Caco-2 (cell line): ENCODE measurements around the gene TCP1. TPM values are rescaled to one million over a fixed set of nuclear protein-coding genes. Genes with fewer than 3 reads are reported as not detected.

Source experiments
- BruUV-seq: library from RNA; stranded (reverse); fragments of 400-500 nt; replicated peaks from 2 replicates; lab custom pipeline; 2021; lab: Mats Ljungman, UMichigan
- CTCF ChIA-PET: fragments of 300-600 bp; sonication (Branson Sonifier 250); formaldehyde crosslinking; loops from one replicate; lab custom pipeline; 2022; ENCODE audit warnings: antibody characterized with exemption; lab: Charles Lee
- POLR2A ChIA-PET: fragments of 300-600 bp; sonication (Branson Sonifier 250); formaldehyde crosslinking; loops from one replicate; lab custom pipeline; 2022; ENCODE audit warnings: antibody characterized with exemption; lab: Charles Lee
- DNase-seq, 2 experiments: peaks; one replicate each; pipeline versions ENCODE4 v3.0.0 to v3.0.0-alpha.2; 2020 to 2022
- H3K27me3 ChIP-seq: replicated peaks from 2 replicates; pipeline ENCODE4 v1.6.0; 2011; ENCODE audit warnings: low read length; ENCODE audit not compliant: control insufficient read depth, insufficient read depth
- H3K36me3 ChIP-seq: 2 replicates; pipeline ENCODE4 v1.5.1; 2011; ENCODE audit warnings: low read length; ENCODE audit not compliant: control insufficient read depth, insufficient read depth
- H3K4me1 ChIP-seq: fragments of 250-450 bp; sonication (Bioruptor Pico); 2 replicates; pipeline ENCODE4 v1.5.1; 2020; ENCODE audit warnings: mild to moderate bottlenecking
- H3K4me3 ChIP-seq: 2 replicates; pipeline ENCODE4 v1.5.1; 2011; ENCODE audit warnings: low read depth, mild to moderate bottlenecking, control low read depth, low read length
- H3K9me3 ChIP-seq: fragments of 250-450 bp; sonication (Bioruptor Pico); 2 replicates; pipeline ENCODE4 v1.5.1; 2020; ENCODE audit warnings: mild to moderate bottlenecking, moderate library complexity
- H3K27ac Mint-ChIP-seq: one replicate; pipeline ENCODE4 v1.8.0; 2022; ENCODE audit warnings: mixed read lengths; ENCODE audit not compliant: unreplicated experiment
- H3K27me3 Mint-ChIP-seq: one replicate; pipeline ENCODE4 v1.8.0; 2022; ENCODE audit warnings: mixed read lengths; ENCODE audit not compliant: insufficient read depth, unreplicated experiment
- H3K36me3 Mint-ChIP-seq: one replicate; pipeline ENCODE4 v1.8.0; 2022; ENCODE audit warnings: mild to moderate bottlenecking, mixed read lengths; ENCODE audit not compliant: insufficient read depth, unreplicated experiment
- H3K4me1 Mint-ChIP-seq: one replicate; pipeline ENCODE4 v1.8.0; 2022; ENCODE audit warnings: low read depth, mixed read lengths; ENCODE audit not compliant: unreplicated experiment
- H3K4me3 Mint-ChIP-seq: one replicate; pipeline ENCODE4 v1.8.0; 2022; ENCODE audit warnings: mild to moderate bottlenecking, moderate library complexity, mixed read lengths; ENCODE audit not compliant: unreplicated experiment
- H3K9me3 Mint-ChIP-seq: one replicate; pipeline ENCODE4 v1.8.0; 2022; ENCODE audit warnings: mixed read lengths; ENCODE audit not compliant: unreplicated experiment
- intact Hi-C: fragments of 100-400 bp; cut with micrococcal nuclease; formaldehyde crosslinking; loops from one replicate; pipeline ENCODE4 v1.10.0; 2022; ENCODE audit not compliant: unreplicated experiment
- total RNA-seq: library from RNA; stranded (reverse); gene quantifications from 2 replicates; pipeline ENCODE4 v1.2.3, GENCODE V29; 2022
- TF ChIP-seq, protein P1 (sequence below), 2 experiments: fragments of 200-600 bp in 1 of 2; IDR thresholded peaks; 1 replicate in 1 of 2; 2 replicates in 1 of 2; pipeline versions ENCODE4 v1.5.1 to v1.8.0; 2011 to 2022; ENCODE audit warnings: antibody characterized with exemption in 1 of 2, control low read depth in 1 of 2, inconsistent platforms in 1 of 2, low read depth in 1 of 2, low read length in 1 of 2, mild to moderate bottlenecking in 1 of 2, moderate library complexity in 1 of 2; ENCODE audit not compliant: insufficient read depth in 1 of 2, severe bottlenecking in 1 of 2, unreplicated experiment in 1 of 2

The TCP1 gene
- total RNA-seq, 1 experiment from 2014 or later = 286 TPM

DNA sequence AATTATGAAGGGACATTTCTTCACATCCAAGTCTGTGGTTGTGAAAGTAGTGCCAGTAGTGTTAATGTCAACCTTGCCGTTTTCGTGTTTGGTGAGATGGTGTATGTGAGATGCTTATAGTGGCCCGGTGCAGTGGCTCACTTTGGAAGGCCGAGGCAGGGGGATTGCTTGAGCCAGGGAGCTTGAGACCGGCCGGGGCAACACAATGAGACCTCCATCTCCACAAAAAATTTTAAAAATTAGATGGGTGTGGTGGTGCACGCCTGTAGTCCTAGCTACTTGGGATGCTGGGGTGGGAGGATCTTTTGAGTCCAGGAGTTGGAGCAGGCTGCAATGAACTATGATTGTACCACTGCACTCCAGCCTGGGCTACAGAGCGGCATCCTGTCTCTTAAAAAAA is 48.1 kb upstream of the TCP1 start:
- H3K4me1 Mint-ChIP-seq = peaks cover 12% of the 10 kb centered on the region
- H3K36me3 Mint-ChIP-seq = no peaks in the 10 kb centered on the region
- Histone ChIP-seq H3K36me3 (no peaks in the 10 kb centered on the region), H3K4me1 (no peaks in the 10 kb centered on the region), H3K27me3 (no peaks in the 10 kb centered on the region), H3K4me3 (no peak overlapping the region), H3K9me3 (no peaks in the 10 kb centered on the region)
- H3K4me3 Mint-ChIP-seq = no peak overlapping the region
- CTCF ChIA-PET = interaction anchor here (1.0 kb wide), 1 partner anchor 15 kb away, joined by 4 read pairs; no protein-coding TSS in a partner anchor
- intact Hi-C loops = no loop called here
- TF ChIP-seq, protein P1, sequence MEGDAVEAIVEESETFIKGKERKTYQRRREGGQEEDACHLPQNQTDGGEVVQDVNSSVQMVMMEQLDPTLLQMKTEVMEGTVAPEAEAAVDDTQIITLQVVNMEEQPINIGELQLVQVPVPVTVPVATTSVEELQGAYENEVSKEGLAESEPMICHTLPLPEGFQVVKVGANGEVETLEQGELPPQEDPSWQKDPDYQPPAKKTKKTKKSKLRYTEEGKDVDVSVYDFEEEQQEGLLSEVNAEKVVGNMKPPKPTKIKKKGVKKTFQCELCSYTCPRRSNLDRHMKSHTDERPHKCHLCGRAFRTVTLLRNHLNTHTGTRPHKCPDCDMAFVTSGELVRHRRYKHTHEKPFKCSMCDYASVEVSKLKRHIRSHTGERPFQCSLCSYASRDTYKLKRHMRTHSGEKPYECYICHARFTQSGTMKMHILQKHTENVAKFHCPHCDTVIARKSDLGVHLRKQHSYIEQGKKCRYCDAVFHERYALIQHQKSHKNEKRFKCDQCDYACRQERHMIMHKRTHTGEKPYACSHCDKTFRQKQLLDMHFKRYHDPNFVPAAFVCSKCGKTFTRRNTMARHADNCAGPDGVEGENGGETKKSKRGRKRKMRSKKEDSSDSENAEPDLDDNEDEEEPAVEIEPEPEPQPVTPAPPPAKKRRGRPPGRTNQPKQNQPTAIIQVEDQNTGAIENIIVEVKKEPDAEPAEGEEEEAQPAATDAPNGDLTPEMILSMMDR (IDR thresholded peaks at IDR 0.05; ENCODE audit: insufficient read depth in 1 of 2, low read depth in 1 of 2, low read length in 1 of 2, severe bottlenecking in 1 of 2, unreplicated experiment in 1 of 2) = no peak
- H3K27me3 Mint-ChIP-seq = no peaks in the 10 kb centered on the region
- H3K27ac Mint-ChIP-seq = no peak overlapping the region
- DNase-seq = no peak
- BruUV-seq = no TSS peak
- H3K9me3 Mint-ChIP-seq = no peaks in the 10 kb centered on the region
- POLR2A ChIA-PET = no interaction called here

DNA sequence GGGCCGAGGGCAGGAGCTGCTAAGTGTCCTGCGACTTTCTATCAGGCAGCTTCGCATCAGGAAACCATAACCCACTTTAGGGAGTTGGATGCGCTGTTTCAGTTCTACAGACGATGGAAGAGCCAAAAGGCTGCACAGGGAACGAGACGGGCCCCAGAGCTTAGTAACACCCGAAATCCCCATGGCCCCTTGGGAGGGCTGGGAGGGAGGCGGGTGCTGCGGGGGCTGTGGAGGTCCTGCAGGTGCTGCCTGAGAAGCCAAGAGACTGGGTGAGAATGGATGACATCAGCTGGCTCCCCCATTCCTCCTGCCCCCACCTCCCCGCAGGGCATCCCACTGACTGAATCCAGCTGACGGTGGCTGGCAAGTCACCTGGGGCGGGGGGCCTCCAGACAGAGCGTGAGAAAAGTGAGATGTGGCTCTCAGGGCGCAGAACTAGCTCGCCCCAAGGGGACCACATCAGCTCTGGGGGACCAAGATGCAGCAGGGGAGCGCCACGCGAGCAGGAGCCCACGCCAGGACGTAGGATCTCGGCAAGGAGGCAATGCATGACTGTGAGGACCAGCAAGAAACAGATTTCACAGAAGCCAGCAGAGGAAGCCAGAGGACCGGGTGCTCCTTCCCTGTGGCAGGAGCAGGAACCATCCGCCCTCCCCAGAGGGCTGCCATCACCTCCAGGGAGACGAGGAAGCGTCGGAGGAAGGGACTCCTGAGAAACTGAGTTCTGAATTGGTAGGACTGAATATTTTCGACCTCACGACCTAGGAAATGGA is 47.5 kb upstream of the TCP1 start:
- Mint-ChIP-seq H3K9me3 (no peaks in the 10 kb centered on the region), H3K27ac (no peak overlapping the region), H3K27me3 (no peaks in the 10 kb centered on the region), H3K4me1 (peaks cover 10% of the 10 kb centered on the region), H3K4me3 (no peak overlapping the region), H3K36me3 (no peaks in the 10 kb centered on the region)
- no peak overlapping the region for H3K4me3 ChIP-seq
- ChIA-PET CTCF (no interaction called here), POLR2A (no interaction called here)
- intact Hi-C loops = no loop called here
- TF ChIP-seq, protein P1 (IDR thresholded peaks at IDR 0.05; ENCODE audit: insufficient read depth in 1 of 2, low read depth in 1 of 2, low read length in 1 of 2, severe bottlenecking in 1 of 2, unreplicated experiment in 1 of 2) = no peak
- no peaks in the 10 kb centered on the region for H3K36me3 ChIP-seq
- no peaks in the 10 kb centered on the region for H3K9me3 ChIP-seq
- no peak for DNase-seq
- no peaks in the 10 kb centered on the region for H3K4me1 ChIP-seq
- H3K27me3 ChIP-seq = no peaks in the 10 kb centered on the region
- BruUV-seq = no TSS peak

DNA sequence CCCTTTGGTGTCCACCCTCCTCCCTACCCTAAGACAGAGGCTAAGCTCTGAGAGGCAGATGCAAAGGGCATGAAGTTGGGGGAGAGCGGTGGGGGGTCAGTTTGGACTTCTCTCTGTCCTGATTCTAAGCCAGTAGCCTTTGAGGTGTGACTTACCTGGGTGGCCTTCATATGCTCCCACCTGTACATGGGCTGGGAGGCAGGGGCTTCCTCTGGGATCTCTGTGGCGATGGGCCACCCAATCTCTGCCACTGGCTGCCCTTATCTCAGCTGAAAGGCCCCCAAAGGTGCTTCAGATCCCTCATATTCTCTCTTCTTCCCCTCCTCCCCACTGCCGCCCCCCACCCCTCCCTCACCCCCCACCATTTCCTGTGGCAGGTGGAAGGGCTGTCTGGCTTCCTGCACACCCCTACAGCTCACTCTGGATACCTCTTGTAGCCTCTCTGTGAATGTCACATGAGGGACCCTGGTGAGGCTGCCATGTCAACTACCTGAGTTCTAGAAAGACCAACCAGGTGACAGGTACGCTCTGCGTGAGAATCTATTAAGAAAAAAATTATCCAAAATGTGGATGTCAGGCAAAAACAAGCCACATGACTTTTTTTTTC is 44.7 kb upstream of the TCP1 start:
- Mint-ChIP-seq H3K27ac (no peak overlapping the region), H3K27me3 (peaks cover 4% of the 10 kb centered on the region), H3K4me3 (no peak overlapping the region), H3K36me3 (no peaks in the 10 kb centered on the region), H3K9me3 (no peaks in the 10 kb centered on the region), H3K4me1 (peaks cover 7% of the 10 kb centered on the region)
- BruUV-seq = no TSS peak
- intact Hi-C loops = no loop called here
- DNase-seq = no peak
- H3K9me3 ChIP-seq = no peaks in the 10 kb centered on the region
- H3K4me3 ChIP-seq = no peak overlapping the region
- H3K27me3 ChIP-seq = no peaks in the 10 kb centered on the region
- ChIA-PET POLR2A (no interaction called here), CTCF (no interaction called here)
- H3K36me3 ChIP-seq = no peaks in the 10 kb centered on the region
- H3K4me1 ChIP-seq = no peaks in the 10 kb centered on the region
- TF ChIP-seq, protein P1 (IDR thresholded peaks at IDR 0.05; ENCODE audit: insufficient read depth in 1 of 2, low read depth in 1 of 2, low read length in 1 of 2, severe bottlenecking in 1 of 2, unreplicated experiment in 1 of 2) = no peak
